Measurements from ENCODE around the gene SLX4IP. TPM values are rescaled to one million over a fixed set of nuclear protein-coding genes. Genes with fewer than 3 reads are reported as not detected.

Gene SLX4IP
- total and polyA plus RNA-seq, 2 of the 13 experiments (the other 11 are each of a cell fraction or from before 2014, with no cell fraction given), result 3.6 to 7.3 TPM

GRCh38 chr20:10671221-10671918 is 236.3 kb downstream of the SLX4IP start (continued):
- TF ChIP-seq ZBTB2 (CRISPR knock-in tag; IDR thresholded peaks at IDR 0.05; ENCODE audit: low read depth), result peak; percentile 58; the same call in 1 of the 2 replicates
- TF ChIP-seq TIGD3 (CRISPR knock-in tag; IDR thresholded peaks at IDR 0.05; ENCODE audit: borderline replicate concordance), result peak; percentile 36; the same call in 1 of the 2 replicates
- TF ChIP-seq SMC3 (IDR thresholded peaks at IDR 0.05; ENCODE audit: low read length), result peak; percentile 56; the same call in 1 of the 2 replicates
- TF ChIP-seq U2AF1 (optimal IDR thresholded peaks at IDR 0.05; ENCODE audit: low read depth, low read length), result no peak
- peak; percentile 68; the same call in 1 of the 2 replicates for TF ChIP-seq HINFP (CRISPR knock-in tag; IDR thresholded peaks at IDR 0.05; ENCODE audit: low read depth)
- TF ChIP-seq NCOA1 (CRISPR knock-in tag; IDR thresholded peaks at IDR 0.05), result no peak
- no peak for TF ChIP-seq NFRKB (IDR thresholded peaks at IDR 0.05)
- TF ChIP-seq ZNF30 (CRISPR knock-in tag; IDR thresholded peaks at IDR 0.05), result no peak
- 0 out of 2 replicates have a peak, but pooled peaks have one; percentile 33 for TF ChIP-seq CC2D1A (CRISPR knock-in tag; IDR thresholded peaks at IDR 0.05)
- no peak for TF ChIP-seq ARNT2 (CRISPR knock-in tag; IDR thresholded peaks at IDR 0.05; ENCODE audit: low read depth)
- 0 out of 2 replicates have a peak, but pooled peaks have one; percentile 35 for TF ChIP-seq PHF20 (CRISPR knock-in tag; IDR thresholded peaks at IDR 0.05)
- TF ChIP-seq ZNF383 (CRISPR knock-in tag; IDR thresholded peaks at IDR 0.05; ENCODE audit: borderline replicate concordance), result 0 out of 2 replicates have a peak, but pooled peaks have one; percentile 70
- 0 out of 2 replicates have a peak, but pooled peaks have one; percentile 25 for TF ChIP-seq CHCHD3 (CRISPR knock-in tag; IDR thresholded peaks at IDR 0.05)
- TF ChIP-seq NFE2L2 (IDR thresholded peaks at IDR 0.05; ENCODE audit: low read length), result no peak
- peak; percentile 80 for TF ChIP-seq ERF (CRISPR knock-in tag; IDR thresholded peaks at IDR 0.05)
- TF ChIP-seq GTF3A (CRISPR knock-in tag; conservative IDR thresholded peaks at IDR 0.05), result no peak
- no peak for TF ChIP-seq ZFP36L1 (CRISPR knock-in tag; IDR thresholded peaks at IDR 0.05)
- no peak for TF ChIP-seq PAWR (CRISPR knock-in tag; IDR thresholded peaks at IDR 0.05; ENCODE audit: borderline replicate concordance)
- TF ChIP-seq ZNF574 (CRISPR knock-in tag; IDR thresholded peaks at IDR 0.05), result no peak
- no peak for TF ChIP-seq FOXJ3 (CRISPR knock-in tag; IDR thresholded peaks at IDR 0.05; ENCODE audit: borderline replicate concordance)
- TF ChIP-seq MXD1 (CRISPR knock-in tag; IDR thresholded peaks at IDR 0.05), result peak; percentile 85
- no peak for TF ChIP-seq ZNF720 (CRISPR knock-in tag; IDR thresholded peaks at IDR 0.05)
- TF ChIP-seq SCMH1 (CRISPR knock-in tag; IDR thresholded peaks at IDR 0.05; ENCODE audit: borderline replicate concordance), result no peak
